Posterior cingulate gyrus (tissue), 11 donors: ENCODE measurements around the gene CSAG3.

ENCODE experiments used
- DNase-seq, 10 donors: peaks; one replicate each; pipeline versions ENCODE4 v3.0.0 to v3.0.0-alpha.2; 2020 to 2021; ENCODE audit warnings: mixed read lengths in 3 of 10
- intact Hi-C: fragments of 100-400 bp; cut with DNase I; formaldehyde crosslinking; loops from one replicate; pipeline ENCODE4 v1.15.1; 2023

The CSAG3 gene

GRCh38 chrX:152798945-152799344, 39.9 kb downstream of the CSAG3 start:
- intact Hi-C loops = no loop called here
- no peak for DNase-seq

- no peak for DNase-seq
- intact Hi-C loops = no loop called here
These were observed 47.0 kb downstream of the CSAG3 start for GRCh38 chrX:152806035-152806434.
